GM10266 (cell line): ENCODE data around the gene ACSL4.
A peak's percentile ranks its signal among the peaks of the same experiment; 100 is the strongest.

Source experiments
- DNase-seq: peaks from one replicate; pipeline ENCODE4 v3.0.0; 2012; ENCODE audit errors: extremely low spot score
- TF ChIP-seq, protein P1 (sequence below): IDR thresholded peaks from 2 replicates; pipeline ENCODE4 v1.5.1; 2012; ENCODE audit warnings: mild to moderate bottlenecking, low read depth; ENCODE audit not compliant: control insufficient read depth, insufficient read depth; ENCODE audit errors: missing control alignments

Gene ACSL4

DNA sequence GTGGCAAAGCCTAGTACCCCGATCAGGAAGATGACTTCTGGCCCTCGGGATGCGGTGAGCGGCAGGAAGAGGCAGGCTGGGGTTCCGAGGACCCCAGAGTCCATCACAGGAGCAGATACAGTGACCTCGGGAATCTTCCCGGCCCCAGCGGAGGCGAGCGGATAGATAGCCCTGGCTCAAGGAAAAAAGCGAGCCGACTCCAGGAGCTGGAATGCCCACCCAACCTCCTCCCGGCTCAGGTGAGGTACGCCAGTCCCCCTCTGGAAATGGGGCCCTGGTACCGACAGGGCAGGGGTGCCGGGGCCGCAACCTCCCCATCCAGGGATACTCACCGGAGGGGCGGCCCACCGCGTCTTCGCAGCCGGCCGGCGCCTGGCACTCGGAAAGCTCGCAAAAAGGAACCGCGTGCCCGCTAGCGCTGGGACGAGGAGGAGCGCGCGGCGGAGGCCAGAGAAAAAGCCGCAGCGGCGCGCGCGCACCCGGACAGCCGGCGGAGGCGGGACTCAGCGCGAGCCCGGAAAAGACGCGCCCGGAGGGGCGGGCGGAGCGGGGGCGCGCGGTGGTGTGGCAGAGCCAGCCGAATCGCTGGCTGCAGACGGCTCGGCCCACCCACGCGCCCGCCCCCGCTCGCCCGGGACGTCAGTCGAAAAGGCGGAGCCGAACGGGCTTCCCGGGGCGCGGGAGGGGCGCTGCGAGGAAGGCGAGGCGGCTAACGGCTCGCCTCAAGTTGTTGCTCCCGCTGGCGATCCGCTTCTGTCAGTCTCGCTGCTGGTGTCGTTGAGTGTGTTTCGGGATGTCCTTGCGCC is at the start of gene ACSL4:
Gene ACSL4, minus strand, starts transcription at position 451 of the 806 bp plus-strand sequence. CDS start 49,894 bp downstream, outside the sequence.
- TF ChIP-seq, protein P1, sequence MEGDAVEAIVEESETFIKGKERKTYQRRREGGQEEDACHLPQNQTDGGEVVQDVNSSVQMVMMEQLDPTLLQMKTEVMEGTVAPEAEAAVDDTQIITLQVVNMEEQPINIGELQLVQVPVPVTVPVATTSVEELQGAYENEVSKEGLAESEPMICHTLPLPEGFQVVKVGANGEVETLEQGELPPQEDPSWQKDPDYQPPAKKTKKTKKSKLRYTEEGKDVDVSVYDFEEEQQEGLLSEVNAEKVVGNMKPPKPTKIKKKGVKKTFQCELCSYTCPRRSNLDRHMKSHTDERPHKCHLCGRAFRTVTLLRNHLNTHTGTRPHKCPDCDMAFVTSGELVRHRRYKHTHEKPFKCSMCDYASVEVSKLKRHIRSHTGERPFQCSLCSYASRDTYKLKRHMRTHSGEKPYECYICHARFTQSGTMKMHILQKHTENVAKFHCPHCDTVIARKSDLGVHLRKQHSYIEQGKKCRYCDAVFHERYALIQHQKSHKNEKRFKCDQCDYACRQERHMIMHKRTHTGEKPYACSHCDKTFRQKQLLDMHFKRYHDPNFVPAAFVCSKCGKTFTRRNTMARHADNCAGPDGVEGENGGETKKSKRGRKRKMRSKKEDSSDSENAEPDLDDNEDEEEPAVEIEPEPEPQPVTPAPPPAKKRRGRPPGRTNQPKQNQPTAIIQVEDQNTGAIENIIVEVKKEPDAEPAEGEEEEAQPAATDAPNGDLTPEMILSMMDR: no peak
- peak; percentile 77 for DNase-seq

DNA sequence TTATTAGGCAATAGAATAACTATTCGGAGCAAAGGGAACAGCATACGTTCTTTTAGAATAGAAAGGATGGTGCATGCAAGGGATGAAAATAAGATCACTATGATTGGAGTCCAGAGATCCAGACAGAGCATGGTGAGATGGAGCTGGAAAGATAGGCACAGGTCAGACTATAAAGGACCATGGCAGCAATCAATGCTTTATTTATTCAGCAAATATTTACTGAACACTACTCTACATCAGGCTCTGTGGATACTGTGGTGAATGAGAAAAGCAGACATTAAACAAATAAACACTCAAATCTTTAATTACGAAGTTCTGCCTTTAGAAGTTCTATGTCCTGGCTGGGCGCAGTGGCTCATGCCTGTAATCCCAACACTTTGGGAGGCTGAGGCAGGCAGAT is 44.7 kb upstream of the ACSL4 start:
- TF ChIP-seq, protein P1: no peak
- DNase-seq: no peak

DNA sequence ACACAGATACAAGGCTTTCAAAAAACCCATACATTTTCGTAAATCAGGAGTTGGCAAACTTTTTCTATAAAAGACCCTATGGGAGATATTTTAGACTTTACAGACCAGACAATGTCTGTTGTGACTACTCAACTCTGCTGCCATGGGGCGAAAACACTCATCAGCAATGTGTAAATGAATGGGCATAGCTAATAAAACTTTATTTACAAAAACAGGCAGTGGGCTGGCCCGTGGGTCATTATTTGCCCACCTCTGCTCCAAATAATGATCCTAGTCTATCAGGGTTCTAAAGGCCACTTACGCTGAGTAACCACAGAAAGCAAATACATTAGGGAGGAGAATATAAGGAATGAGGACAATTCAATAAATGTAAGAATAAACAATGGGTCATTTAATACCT is 43.9 kb upstream of the ACSL4 start:
- no peak for DNase-seq
- TF ChIP-seq, protein P1: no peak

DNA sequence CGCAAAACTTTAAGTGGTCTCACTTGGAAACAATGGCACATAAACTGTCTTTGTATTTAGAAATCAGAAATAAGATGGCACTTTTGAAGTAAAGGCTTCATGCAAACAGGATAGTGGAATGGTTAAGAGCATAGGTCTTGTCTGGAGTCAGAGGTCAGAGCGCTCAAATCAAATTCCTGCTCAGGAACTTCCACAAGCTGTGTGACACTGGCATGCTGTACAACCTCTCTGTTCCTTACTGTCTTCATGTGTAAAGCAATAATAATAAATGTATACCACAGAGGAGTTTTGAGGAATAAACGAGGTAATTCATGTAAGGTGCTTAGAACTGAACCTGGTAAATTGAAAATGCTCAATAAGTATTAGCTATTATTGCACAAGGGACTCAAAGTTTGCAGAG is 43.4 kb upstream of the ACSL4 start:
- TF ChIP-seq, protein P1: no peak
- DNase-seq: no peak

DNA sequence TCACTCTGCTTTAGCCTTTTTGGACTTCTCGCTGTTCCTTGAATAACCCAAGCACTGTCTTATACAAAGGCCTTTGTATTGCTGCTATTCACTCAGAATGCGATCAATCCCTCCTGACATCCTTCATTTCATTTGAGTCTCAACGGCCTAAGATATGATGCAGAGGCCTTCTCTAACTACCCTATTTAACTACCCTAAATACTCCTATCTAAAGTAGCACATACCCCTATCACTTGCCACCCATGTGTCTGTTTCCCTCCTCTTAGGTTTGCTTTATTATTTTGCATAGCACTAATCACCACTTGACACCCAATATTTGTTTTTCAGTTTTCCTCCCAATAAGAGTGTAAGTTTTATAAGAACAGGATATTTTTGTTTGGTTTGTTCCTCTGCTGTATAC is 42.3 kb upstream of the ACSL4 start:
- TF ChIP-seq, protein P1: no peak

DNA sequence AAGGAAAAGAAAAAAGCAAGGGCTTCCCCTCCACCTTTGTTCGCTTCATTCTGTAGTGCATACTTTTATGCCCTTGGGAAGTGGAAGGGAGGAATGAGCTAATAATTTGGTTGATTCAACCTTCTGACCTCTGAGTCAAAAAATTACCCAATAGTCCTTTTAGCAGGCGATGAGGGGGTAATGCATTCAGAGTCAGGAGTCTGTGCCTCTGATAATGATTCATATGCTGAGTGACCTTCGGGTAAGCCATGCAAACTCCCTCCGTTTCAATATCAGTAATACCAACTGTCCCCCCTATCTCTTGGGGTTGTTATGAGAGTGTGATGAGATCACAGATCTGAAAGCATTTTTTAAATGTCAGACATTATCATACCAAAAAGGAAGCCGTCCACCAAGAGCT is 41.6 kb upstream of the ACSL4 start:
- TF ChIP-seq, protein P1: no peak
- peak; percentile 52 for DNase-seq

More for the DNA sequence above, 42.3 kb upstream of the ACSL4 start:
- DNase-seq: no peak

DNA sequence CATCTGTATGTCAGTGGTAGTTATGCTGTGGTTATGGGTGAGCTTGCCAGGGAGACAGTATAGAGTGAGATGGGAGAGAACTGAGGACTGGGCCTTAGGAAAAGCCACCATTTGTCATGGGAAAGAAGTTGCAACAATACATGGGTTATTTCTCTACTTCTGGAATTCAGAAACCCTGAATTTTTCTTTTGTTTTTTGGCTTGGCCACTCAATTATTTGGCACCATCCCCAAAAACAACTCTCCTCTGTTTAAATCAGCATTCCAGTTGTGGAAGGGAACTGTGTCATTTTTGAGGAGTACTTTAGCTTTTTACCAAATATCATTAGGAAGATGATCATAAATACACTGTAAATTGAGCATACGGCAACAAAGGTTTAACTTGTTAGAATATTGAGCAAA is 41.1 kb upstream of the ACSL4 start:
- TF ChIP-seq, protein P1: no peak

More for the DNA sequence above, 41.1 kb upstream of the ACSL4 start:
- DNase-seq: no peak
